ENCODE data around the gene TOLLIP. TPM values are rescaled to one million over a fixed set of nuclear protein-coding genes. Genes with fewer than 3 reads are reported as not detected.

Gene TOLLIP
- total RNA-seq, 4 donors from 2014 or later, result 50.9 to 89.0 (median 54.9) TPM

- TF ChIP-seq CTCF (IDR thresholded peaks at IDR 0.05), result no peak
- TF ChIP-seq EP300 (IDR thresholded peaks at IDR 0.05), result no peak
- TF ChIP-seq POLR2A (IDR thresholded peaks at IDR 0.05), result no peak
- no peaks in the 10 kb centered on the region for H3K36me3 ChIP-seq
- H3K4me1 ChIP-seq, result peaks cover 0 to 27% (median 0%) of the 10 kb centered on the region in 4 donors
- peaks cover 0 to 18% of the 10 kb centered on the region in 2 donors for H3K27me3 ChIP-seq
- whole genome bisulfite sequencing, 2 donors, result 56 to 60% methylated on average over 1 to 3 of the region's 31 CpGs
- no peaks in the 10 kb centered on the region for H3K9me3 ChIP-seq
- H3K4me3 ChIP-seq, result no peak overlapping the region
- DNase-seq (ENCODE audit: low spot score in 2 of 2), result no peak
- H3K27ac ChIP-seq, result no peak overlapping the region
Observed at GRCh38 chr11:1228101-1228821, 81.2 kb downstream of the TOLLIP start.

- peaks cover 0 to 25% of the 10 kb centered on the region in 2 donors for H3K27me3 ChIP-seq
- TF ChIP-seq CTCF (IDR thresholded peaks at IDR 0.05) (no peak), POLR2A (IDR thresholded peaks at IDR 0.05) (no peak), EP300 (IDR thresholded peaks at IDR 0.05) (no peak)
- H3K9me3 ChIP-seq, result no peaks in the 10 kb centered on the region
- 85 to 96% methylated on average over 4 to 7 of the region's 23 CpGs for WGBS, 2 donors
- no peak for DNase-seq (ENCODE audit: low spot score in 2 of 2)
- H3K27ac ChIP-seq, result no peak overlapping the region
- no peak overlapping the region for H3K4me3 ChIP-seq
- no peaks in the 10 kb centered on the region for H3K36me3 ChIP-seq
- H3K4me1 ChIP-seq, result peaks cover 0 to 29% (median 0%) of the 10 kb centered on the region in 4 donors
Observed at GRCh38 chr11:1227551-1228100, 81.8 kb downstream of the TOLLIP start.

GRCh38 chr11:1226986-1227550, 82.4 kb downstream of the TOLLIP start:
- Histone ChIP-seq H3K4me1 (peaks cover 0 to 29% (median 0%) of the 10 kb centered on the region in 4 donors), H3K4me3 (no peak overlapping the region), H3K9me3 (no peaks in the 10 kb centered on the region), H3K27me3 (peaks cover 0 to 28% of the 10 kb centered on the region in 2 donors), H3K27ac (no peak overlapping the region), H3K36me3 (no peaks in the 10 kb centered on the region)
- DNase-seq (ENCODE audit: low spot score in 2 of 2), result no peak
- WGBS, 2 donors, result 48 to 58% methylated on average over 7 to 9 of the region's 23 CpGs
- TF ChIP-seq EP300 (IDR thresholded peaks at IDR 0.05), result no peak
- TF ChIP-seq CTCF (IDR thresholded peaks at IDR 0.05), result no peak
- TF ChIP-seq POLR2A (IDR thresholded peaks at IDR 0.05), result no peak

- Histone ChIP-seq H3K4me3 (no peak overlapping the region), H3K27me3 (peaks cover 0 to 28% of the 10 kb centered on the region in 2 donors), H3K36me3 (no peaks in the 10 kb centered on the region), H3K9me3 (no peaks in the 10 kb centered on the region), H3K4me1 (peaks cover 0 to 29% (median 0%) of the 10 kb centered on the region in 4 donors), H3K27ac (no peak overlapping the region)
- 78 to 86% methylated on average over 15 to 33 of the region's 41 CpGs for WGBS, 2 donors
- TF ChIP-seq EP300 (IDR thresholded peaks at IDR 0.05) (no peak), POLR2A (IDR thresholded peaks at IDR 0.05) (no peak), CTCF (IDR thresholded peaks at IDR 0.05) (no peak)
- no peak for DNase-seq (ENCODE audit: low spot score in 2 of 2)
Observed at GRCh38 chr11:1226226-1226985, 83.0 kb downstream of the TOLLIP start.

All from tibial nerve (tissue), 4 donors.